Keratinocyte (primary cell): ENCODE measurements around the gene DNAJC18. TPM values are rescaled to one million over a fixed set of nuclear protein-coding genes. Genes with fewer than 3 reads are reported as not detected.

Experiments
- DNase-seq: peaks from one replicate; pipeline ENCODE4 v3.0.0-alpha.2; 2011; ENCODE audit warnings: low read depth, missing footprints, low spot score
- FAIRE-seq: peaks from 2 replicates; lab custom pipeline; 2011; peaks lifted over from hg19 to GRCh38; lab: Jason Lieb, UNC
- H2AFZ ChIP-seq: 2 replicates; pipeline ENCODE4 v1.6.0; 2012; ENCODE audit warnings: low read length, control low read depth, inconsistent platforms; ENCODE audit not compliant: control insufficient read depth
- H3K27ac ChIP-seq: 2 replicates; pipeline ENCODE4 v1.5.1; 2011; ENCODE audit warnings: low read length; ENCODE audit not compliant: control insufficient read depth, insufficient read depth
- H3K27me3 ChIP-seq: 3 replicates; pipeline ENCODE4 v1.6.0; 2011; ENCODE audit warnings: low read length; ENCODE audit not compliant: control insufficient read depth, insufficient read depth; ENCODE audit errors: extremely low read depth
- H3K36me3 ChIP-seq, 2 experiments: 2 replicates in 1 of 2; 3 replicates in 1 of 2; pipeline ENCODE4 v1.5.1; 2011; ENCODE audit warnings: low read length in 2 of 2, mild to moderate bottlenecking in 1 of 2; ENCODE audit not compliant: control insufficient read depth in 2 of 2, insufficient read depth in 2 of 2; ENCODE audit errors: extremely low read depth in 1 of 2
- H3K4me1 ChIP-seq: 3 replicates; pipeline ENCODE4 v1.5.1; 2011; ENCODE audit warnings: low read length; ENCODE audit not compliant: control insufficient read depth, insufficient read depth; ENCODE audit errors: extremely low read depth
- H3K4me2 ChIP-seq: 3 replicates; pipeline ENCODE4 v1.6.0; 2011; ENCODE audit warnings: low read depth, low read length; ENCODE audit not compliant: control insufficient read depth, insufficient read depth; ENCODE audit errors: extremely low read depth
- H3K4me3 ChIP-seq, 3 experiments: fragments of 200-600 bp in 1 of 3; sonication (generic) in 1 of 3; 2 replicates in 2 of 3; 3 replicates in 1 of 3; pipeline ENCODE4 v1.5.1; 2011 to 2016; ENCODE audit warnings: low read length in 3 of 3, mild to moderate bottlenecking in 3 of 3, control low read depth in 2 of 3, inconsistent platforms in 1 of 3, low read depth in 1 of 3, mixed read lengths in 1 of 3, mixed run types in 1 of 3, moderate library complexity in 1 of 3; ENCODE audit not compliant: control insufficient read depth in 2 of 3, insufficient read depth in 2 of 3; ENCODE audit errors: extremely low read depth in 1 of 3
- H3K79me2 ChIP-seq: 2 replicates; pipeline ENCODE4 v1.6.0; 2012; ENCODE audit warnings: low read length; ENCODE audit not compliant: control insufficient read depth, insufficient read depth
- H3K9ac ChIP-seq: 3 replicates; pipeline ENCODE4 v1.6.0; 2011; ENCODE audit warnings: low read length; ENCODE audit not compliant: control insufficient read depth, insufficient read depth; ENCODE audit errors: extremely low read depth
- H3K9me1 ChIP-seq: 3 replicates; pipeline ENCODE4 v1.6.0; 2011; ENCODE audit warnings: low read length; ENCODE audit not compliant: control insufficient read depth, insufficient read depth; ENCODE audit errors: extremely low read depth
- H3K9me3 ChIP-seq: 2 replicates; pipeline ENCODE4 v1.5.1; 2012; ENCODE audit warnings: low read depth, low read length; ENCODE audit not compliant: control insufficient read depth
- H4K20me1 ChIP-seq: 3 replicates; pipeline ENCODE4 v1.6.0; 2011; ENCODE audit warnings: low read length; ENCODE audit not compliant: control insufficient read depth, insufficient read depth; ENCODE audit errors: extremely low read depth
- EZH2 ChIP-seq: IDR thresholded peaks from one replicate; pipeline ENCODE4 v1.6.1; 2012; ENCODE audit warnings: inconsistent platforms, mild to moderate bottlenecking, low read length, moderate library complexity
- dilution Hi-C: fragments of 300-500 bp; cut with MboI; formaldehyde crosslinking; loops from one replicate; pipeline ENCODE4 v1.7.0; 2020; ENCODE audit warnings: low sequenced_read_pairs; ENCODE audit not compliant: extremely low pct_ligation_motif_present
- polyA plus RNA-seq, 5 experiments: library from polyadenylated mRNA; depleted of rRNA in 3 of 5; stranded (reverse) in 3 of 5; stranded (forward) in 1 of 5; unstranded in 1 of 5; fragments of >200 nt; gene quantifications; 1 replicate in 1 of 5; 2 replicates in 3 of 5; 3 replicates in 1 of 5; pipeline versions ENCODE4 v1.2.1 to v1.2.3, GENCODE V29; 2011 to 2012; ENCODE audit warnings: missing spikeins in 2 of 5, low read depth in 1 of 5, low replicate concordance in 1 of 5
- TF ChIP-seq, protein P1 (sequence below), 3 experiments: IDR thresholded peaks in 1 of 3; conservative IDR thresholded peaks in 1 of 3; optimal IDR thresholded peaks in 1 of 3; 2 replicates in 2 of 3; 3 replicates in 1 of 3; pipeline versions ENCODE3 to v1.5.1; 2011; ENCODE audit warnings: low read length in 3 of 3, mild to moderate bottlenecking in 3 of 3, moderate library complexity in 2 of 3, control low read depth in 1 of 3, inconsistent platforms in 1 of 3; ENCODE audit not compliant: insufficient read depth in 2 of 3; ENCODE audit errors: extremely low read depth in 1 of 3

The DNAJC18 gene
- polyA plus RNA-seq, 1 donor (not counting 4 experiments of a cell fraction or from before 2014, with no cell fraction given) = 6.6 TPM

DNA sequence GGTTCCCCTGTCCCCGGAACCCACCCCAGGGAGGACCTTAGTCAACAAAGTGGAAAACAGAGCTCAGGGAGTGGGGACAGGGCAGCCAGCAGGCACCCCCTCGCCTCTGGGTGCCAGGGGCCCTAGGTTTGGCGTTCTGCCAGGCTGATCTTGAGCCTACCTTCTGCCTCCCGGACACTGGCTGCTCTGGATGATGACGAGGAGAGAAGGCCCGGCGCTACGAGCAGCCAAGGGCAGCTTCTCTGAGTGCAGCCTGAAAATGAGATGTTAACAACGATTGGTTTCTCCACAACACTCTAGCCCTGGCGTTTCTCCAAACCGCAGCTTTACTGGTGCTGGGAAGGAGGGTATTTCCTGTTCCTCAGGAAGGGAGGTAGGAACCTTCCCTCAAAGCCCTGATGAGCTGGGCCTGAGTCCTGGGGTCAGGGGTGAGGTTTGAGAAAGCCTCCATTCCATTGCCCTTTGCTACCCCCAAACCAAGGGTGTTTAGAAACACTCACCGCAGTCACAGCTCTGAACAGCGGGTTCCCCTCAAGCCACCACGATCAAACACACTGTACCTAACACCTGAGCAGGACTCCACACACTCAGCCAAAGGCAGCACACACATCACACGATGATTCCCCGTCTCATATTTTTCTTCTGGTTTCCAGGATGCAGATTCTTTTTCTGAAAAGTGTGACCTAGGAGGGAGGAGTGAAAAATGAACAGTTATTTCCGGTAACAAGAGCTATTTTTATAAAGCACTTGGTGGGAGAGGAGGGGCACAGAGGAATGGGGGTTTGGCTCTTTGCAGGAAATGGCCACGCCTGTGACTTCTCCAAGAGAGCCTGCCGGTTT lies 42.9 kb upstream of the DNAJC18 start, which contains the start of gene STING1:
STING1 (minus strand) TSS at position 709 of the 840 bp plus-strand sequence. CDS start 1,054 bp downstream, outside the sequence.
- Histone ChIP-seq H3K9me1 (no peaks in the 10 kb centered on the region), H3K9ac (peak within 1 kb of the TSS; percentile 92), H3K9me3 (no peaks in the 10 kb centered on the region), H3K79me2 (peaks cover 1% of the 10 kb centered on the region), H3K27ac (peak within 1 kb of the TSS; percentile 98), H3K4me2 (peak within 1 kb of the TSS; percentile 99), H3K36me3 (peaks cover 8 to 10% of the 10 kb centered on the region in 2 experiments), H3K4me1 (peaks cover 29% of the 10 kb centered on the region), H2AFZ (peak within 1 kb of the TSS; percentile 94), H4K20me1 (no peaks in the 10 kb centered on the region), H3K27me3 (no peaks in the 10 kb centered on the region), H3K4me3 (peak within 1 kb of the TSS; percentile 48 to 81 (median 73))
- dilution Hi-C loops = no loop called here
- FAIRE-seq (peak; percentile 97), DNase-seq (peak; percentile 76)
- no peak for TF ChIP-seq EZH2
- TF ChIP-seq, protein P1, sequence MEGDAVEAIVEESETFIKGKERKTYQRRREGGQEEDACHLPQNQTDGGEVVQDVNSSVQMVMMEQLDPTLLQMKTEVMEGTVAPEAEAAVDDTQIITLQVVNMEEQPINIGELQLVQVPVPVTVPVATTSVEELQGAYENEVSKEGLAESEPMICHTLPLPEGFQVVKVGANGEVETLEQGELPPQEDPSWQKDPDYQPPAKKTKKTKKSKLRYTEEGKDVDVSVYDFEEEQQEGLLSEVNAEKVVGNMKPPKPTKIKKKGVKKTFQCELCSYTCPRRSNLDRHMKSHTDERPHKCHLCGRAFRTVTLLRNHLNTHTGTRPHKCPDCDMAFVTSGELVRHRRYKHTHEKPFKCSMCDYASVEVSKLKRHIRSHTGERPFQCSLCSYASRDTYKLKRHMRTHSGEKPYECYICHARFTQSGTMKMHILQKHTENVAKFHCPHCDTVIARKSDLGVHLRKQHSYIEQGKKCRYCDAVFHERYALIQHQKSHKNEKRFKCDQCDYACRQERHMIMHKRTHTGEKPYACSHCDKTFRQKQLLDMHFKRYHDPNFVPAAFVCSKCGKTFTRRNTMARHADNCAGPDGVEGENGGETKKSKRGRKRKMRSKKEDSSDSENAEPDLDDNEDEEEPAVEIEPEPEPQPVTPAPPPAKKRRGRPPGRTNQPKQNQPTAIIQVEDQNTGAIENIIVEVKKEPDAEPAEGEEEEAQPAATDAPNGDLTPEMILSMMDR (optimal IDR thresholded peaks at IDR 0.05 in 1 of 3, IDR thresholded peaks at IDR 0.05 in 1 of 3, conservative IDR thresholded peaks at IDR 0.05 in 1 of 3; ENCODE audit: extremely low read depth in 1 of 3, insufficient read depth in 2 of 3, low read length in 3 of 3) = no peak

DNA sequence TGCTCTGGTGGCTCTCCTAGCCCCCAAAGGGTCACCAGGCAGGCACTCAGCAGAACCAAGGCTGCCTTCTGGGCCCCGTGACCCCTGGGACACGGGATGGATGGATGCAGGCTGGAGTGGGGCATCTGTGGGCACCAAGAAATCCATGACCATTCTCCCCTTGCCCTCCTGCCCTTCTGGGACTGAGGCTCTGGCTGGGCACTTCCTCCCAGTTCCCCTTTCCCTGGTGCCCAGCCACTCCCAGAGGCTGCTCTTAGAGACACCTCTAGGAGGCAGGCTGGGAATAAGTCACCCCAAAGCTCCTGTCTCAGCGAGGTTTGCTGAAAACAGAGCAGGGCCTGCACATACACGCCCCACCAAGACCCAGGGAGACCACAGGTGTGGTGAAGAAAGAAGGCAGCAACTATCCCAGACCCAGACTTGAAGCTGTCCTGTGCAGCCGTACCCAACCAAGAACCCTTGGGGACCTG lies 42.3 kb upstream of the DNAJC18 start:
- Histone ChIP-seq H3K4me2 (peak overlapping the region; percentile 99), H3K9ac (peak overlapping the region; percentile 92), H4K20me1 (no peaks in the 10 kb centered on the region), H3K9me1 (no peaks in the 10 kb centered on the region), H3K27me3 (no peaks in the 10 kb centered on the region), H3K27ac (peak overlapping the region; percentile 98), H2AFZ (peak overlapping the region; percentile 94), H3K79me2 (peaks cover 1% of the 10 kb centered on the region), H3K4me1 (peaks cover 29% of the 10 kb centered on the region), H3K36me3 (peaks cover 13 to 14% of the 10 kb centered on the region in 2 experiments), H3K4me3 (peak overlapping the region; percentile 48 to 81 (median 73)), H3K9me3 (no peaks in the 10 kb centered on the region)
- dilution Hi-C loops = no loop called here
- DNase-seq (peak; percentile 71), FAIRE-seq (no peak)
- TF ChIP-seq, protein P1 (optimal IDR thresholded peaks at IDR 0.05 in 1 of 3, IDR thresholded peaks at IDR 0.05 in 1 of 3, conservative IDR thresholded peaks at IDR 0.05 in 1 of 3; ENCODE audit: extremely low read depth in 1 of 3, insufficient read depth in 2 of 3, low read length in 3 of 3) = peak in 2 of 3 experiments; percentile 49 to 62
- TF ChIP-seq EZH2 = no peak
